ENCODE data around the gene MUL1.

The MUL1 gene

DNA sequence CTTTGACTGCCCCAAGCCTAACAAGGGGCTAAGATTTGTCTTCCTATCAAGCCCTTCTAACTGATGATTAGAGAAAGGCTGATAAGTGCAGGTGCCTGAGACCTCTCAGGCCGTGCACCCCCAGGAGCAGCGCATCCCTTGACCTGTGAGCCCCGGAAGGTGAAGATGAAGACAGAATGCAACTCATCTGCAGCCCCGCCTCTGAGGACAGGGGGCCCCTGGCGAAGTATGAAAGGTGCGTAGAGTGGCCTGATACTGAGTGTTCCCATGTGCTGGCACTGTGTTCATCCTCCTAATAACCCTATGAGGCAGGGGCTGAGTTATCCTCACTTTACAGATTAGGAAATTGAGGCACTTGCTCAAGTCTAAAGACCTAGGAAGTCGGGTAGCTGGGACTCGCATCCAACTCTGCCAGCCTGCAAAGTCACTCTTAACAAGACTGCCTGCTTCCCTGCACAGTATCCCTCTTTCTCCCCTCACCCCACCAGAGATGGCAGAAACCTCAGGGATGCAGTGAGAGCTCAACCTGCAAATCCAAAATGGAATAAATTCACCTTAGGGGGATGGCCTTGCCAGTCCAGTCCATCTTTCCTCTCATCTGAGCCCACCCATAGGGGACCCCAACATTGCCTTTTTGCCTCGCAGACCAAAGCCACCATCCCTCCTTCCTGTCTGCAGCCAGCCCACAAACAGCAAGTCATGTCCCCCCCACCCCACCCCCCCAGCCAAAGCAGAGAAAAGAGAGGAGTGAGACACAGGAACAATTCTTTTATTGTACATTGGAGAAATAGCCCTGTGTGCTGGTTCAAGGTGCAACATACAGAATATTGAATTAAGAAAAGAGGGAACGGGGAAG, 26.1 kb downstream of the MUL1 start:
- peaks cover 19% of the 10 kb centered on the region for H3K36me3 ChIP-seq (ENCODE audit: insufficient read depth, low read length)
- no peaks in the 10 kb centered on the region for H3K27me3 ChIP-seq (ENCODE audit: control insufficient read depth, insufficient read depth, low read length)
- H3K4me3 ChIP-seq (ENCODE audit: low read length) = peak overlapping the region; percentile 100
- peak overlapping the region; percentile 99 for H3K4me2 ChIP-seq (ENCODE audit: low read length)
- H3K9ac ChIP-seq (ENCODE audit: low read depth, low read length) = no peak overlapping the region
- H3K4me1 ChIP-seq (ENCODE audit: control insufficient read depth, insufficient read depth, low read length) = peaks cover 50% of the 10 kb centered on the region
- no peaks in the 10 kb centered on the region for H3K9me3 ChIP-seq (replicated peaks; ENCODE audit: low read length)

DNA sequence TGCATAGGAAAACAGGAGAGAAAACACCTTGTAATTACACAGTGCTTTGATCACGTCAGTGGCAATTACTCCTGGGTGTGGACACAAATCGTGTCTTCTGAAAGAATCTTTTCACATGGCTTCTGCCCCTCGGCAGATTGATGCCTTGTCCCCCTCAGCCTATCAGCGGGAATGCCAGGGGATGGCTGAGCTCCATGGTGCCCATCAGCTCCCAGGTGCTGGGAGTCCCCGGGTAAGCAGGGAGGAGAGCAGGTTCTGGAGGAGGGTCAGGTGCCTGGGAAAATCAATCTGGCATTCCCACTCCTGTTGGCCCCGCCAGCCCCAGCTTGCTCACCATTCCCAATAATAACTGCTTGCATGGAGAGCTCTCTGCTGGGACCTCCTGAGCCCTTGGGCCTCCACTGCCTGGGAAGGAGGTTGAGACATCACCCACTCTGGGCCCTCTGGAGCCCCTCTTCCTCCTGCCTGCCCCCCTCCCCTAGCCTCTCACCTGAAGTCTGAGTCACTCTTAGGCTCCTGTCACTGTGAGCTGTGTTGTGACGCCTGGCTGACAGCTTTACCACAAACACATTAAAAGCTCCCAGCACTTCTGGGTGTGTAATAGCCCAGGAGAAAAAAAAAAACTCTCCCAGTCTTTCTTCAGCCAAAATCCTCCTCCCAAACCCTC, 26.9 kb downstream of the MUL1 start:
- H3K9ac ChIP-seq (ENCODE audit: low read depth, low read length) = no peak overlapping the region
- no peak overlapping the region for H3K4me2 ChIP-seq (ENCODE audit: low read length)
- no peaks in the 10 kb centered on the region for H3K9me3 ChIP-seq (replicated peaks; ENCODE audit: low read length)
- peaks cover 19% of the 10 kb centered on the region for H3K36me3 ChIP-seq (ENCODE audit: insufficient read depth, low read length)
- H3K27me3 ChIP-seq (ENCODE audit: control insufficient read depth, insufficient read depth, low read length) = no peaks in the 10 kb centered on the region
- no peak overlapping the region for H3K4me3 ChIP-seq (ENCODE audit: low read length)
- H3K4me1 ChIP-seq (ENCODE audit: control insufficient read depth, insufficient read depth, low read length) = peaks cover 55% of the 10 kb centered on the region

DNA sequence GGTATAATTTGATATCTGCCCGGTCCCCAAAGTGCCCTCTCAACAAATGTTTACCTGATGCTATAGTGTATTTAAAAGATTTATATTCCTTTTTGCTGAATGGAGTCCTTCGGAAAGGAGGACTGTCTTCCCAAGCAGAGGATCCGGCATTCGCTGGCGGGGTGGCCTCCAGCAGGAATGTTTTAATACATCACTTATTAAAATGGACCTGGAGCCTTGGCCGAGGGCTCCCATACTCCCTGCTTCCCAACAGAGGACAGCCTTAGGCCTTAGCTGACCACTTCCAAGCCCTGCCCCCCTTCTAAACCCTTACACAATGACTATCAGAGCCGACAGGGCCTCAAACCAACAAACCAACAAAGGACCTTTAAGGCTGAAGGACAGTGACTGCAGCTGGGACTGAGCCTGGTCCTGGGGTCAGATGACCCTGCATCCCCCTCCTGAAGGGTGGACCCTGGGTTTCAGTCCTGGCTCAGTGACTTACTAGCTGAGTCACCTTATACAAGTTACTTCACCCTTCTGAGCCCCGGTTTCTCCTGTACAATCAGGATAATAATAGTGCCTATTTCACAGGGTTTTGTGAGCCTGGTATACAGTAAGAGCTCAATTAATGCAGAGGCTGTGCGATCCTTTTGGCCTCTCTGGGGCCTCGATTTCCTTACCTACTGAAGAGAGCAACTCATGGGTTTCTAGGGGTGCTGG, 27.6 kb downstream of the MUL1 start:
- H3K27me3 ChIP-seq (ENCODE audit: control insufficient read depth, insufficient read depth, low read length) = no peaks in the 10 kb centered on the region
- H3K9me3 ChIP-seq (replicated peaks; ENCODE audit: low read length) = no peaks in the 10 kb centered on the region
- H3K4me3 ChIP-seq (ENCODE audit: low read length) = no peak overlapping the region
- H3K36me3 ChIP-seq (ENCODE audit: insufficient read depth, low read length) = peaks cover 19% of the 10 kb centered on the region
- no peak overlapping the region for H3K4me2 ChIP-seq (ENCODE audit: low read length)
- peaks cover 55% of the 10 kb centered on the region for H3K4me1 ChIP-seq (ENCODE audit: control insufficient read depth, insufficient read depth, low read length)
- H3K9ac ChIP-seq (ENCODE audit: low read depth, low read length) = no peak overlapping the region

DNA sequence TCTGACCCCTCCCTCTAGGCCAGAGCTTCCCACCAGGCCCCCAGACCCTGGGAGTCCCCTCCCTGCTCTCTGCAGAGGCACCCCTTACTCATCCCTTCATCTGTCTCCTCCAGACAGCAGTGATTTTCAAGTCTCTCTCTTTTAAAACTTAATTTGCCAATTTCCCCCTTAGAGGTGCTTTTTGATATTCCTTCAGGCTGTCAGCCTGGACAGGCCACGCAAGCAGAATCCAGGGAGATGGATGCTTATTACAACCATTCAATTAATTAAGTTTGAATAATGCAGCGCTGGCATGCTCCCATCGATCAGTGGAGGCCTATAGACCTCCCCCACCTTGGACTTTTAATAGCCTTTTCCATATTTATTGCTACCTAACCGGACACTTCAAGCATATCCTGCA, 28.1 kb downstream of the MUL1 start:
- Histone ChIP-seq H3K27me3 (ENCODE audit: control insufficient read depth, insufficient read depth, low read length) (no peaks in the 10 kb centered on the region), H3K9me3 (replicated peaks; ENCODE audit: low read length) (no peaks in the 10 kb centered on the region), H3K4me3 (ENCODE audit: low read length) (no peak overlapping the region), H3K4me2 (ENCODE audit: low read length) (no peak overlapping the region), H3K36me3 (ENCODE audit: insufficient read depth, low read length) (peaks cover 19% of the 10 kb centered on the region), H3K4me1 (ENCODE audit: control insufficient read depth, insufficient read depth, low read length) (peaks cover 57% of the 10 kb centered on the region), H3K9ac (ENCODE audit: low read depth, low read length) (no peak overlapping the region)

DNA sequence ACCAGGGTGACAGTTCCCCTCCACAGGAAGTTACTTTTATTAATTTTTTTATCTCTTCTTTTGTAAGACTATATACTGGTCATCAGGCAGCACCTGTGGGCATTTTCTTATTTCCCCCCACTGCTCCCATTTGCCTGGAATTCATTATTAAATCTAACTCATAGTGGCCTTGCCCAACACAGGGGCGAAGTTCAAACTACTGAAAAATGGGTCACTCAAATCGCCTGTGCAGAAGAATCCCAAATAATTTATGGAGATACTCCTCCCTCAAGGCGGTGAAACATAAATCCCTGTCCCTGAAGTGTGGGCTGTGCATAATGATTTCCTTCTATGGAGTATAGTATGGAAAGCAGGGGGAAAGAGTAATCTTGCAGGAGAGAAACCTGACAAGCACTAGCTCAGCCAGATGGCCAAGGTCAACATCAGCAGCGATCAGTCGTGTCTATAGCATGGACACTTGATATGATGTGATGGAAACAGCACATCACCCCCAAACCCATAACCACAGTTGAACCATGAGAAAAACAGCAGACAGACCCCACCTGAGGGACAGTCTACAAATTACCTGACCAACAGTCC, 29.8 kb downstream of the MUL1 start:
- peaks cover 63% of the 10 kb centered on the region for H3K4me1 ChIP-seq (ENCODE audit: control insufficient read depth, insufficient read depth, low read length)
- H3K4me2 ChIP-seq (ENCODE audit: low read length) = no peak overlapping the region
- H3K9ac ChIP-seq (ENCODE audit: low read depth, low read length) = no peak overlapping the region
- no peaks in the 10 kb centered on the region for H3K9me3 ChIP-seq (replicated peaks; ENCODE audit: low read length)
- peaks cover 5% of the 10 kb centered on the region for H3K36me3 ChIP-seq (ENCODE audit: insufficient read depth, low read length)
- no peaks in the 10 kb centered on the region for H3K27me3 ChIP-seq (ENCODE audit: control insufficient read depth, insufficient read depth, low read length)
- H3K4me3 ChIP-seq (ENCODE audit: low read length) = no peak overlapping the region

DNA sequence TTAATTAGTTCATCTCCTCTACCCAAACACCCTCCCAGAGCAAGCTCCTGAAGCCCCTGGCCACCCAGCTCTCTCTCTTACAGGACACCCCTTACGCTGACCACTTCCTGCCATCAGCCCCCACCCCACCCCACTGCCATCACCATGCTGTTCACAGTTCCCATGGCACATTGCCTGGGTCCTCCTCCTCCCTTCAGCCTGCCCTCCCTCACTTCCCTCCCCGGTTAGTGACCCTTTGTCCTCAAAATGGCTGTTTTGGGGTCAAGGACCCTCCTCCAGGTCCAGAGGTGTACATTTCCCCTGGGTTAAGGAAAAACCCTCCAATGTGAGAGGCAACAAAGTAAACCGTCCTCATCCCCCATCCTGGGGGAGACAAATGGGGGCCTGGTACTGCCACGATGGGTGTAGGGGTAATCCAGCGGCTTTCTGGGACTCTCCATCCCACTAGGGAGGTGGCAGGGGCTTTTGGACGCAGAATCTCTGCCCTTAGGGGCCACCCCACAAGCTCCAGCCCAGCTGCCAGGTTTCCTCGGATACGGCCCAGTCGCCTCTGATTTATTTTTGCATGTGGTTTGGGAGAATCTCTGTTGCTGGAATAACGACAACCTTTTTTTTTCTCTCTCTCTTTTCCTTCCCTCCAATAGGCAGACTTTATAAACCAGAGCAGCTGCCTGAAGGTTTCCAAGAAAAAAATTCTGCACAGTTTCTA, 30.4 kb downstream of the MUL1 start:
- Histone ChIP-seq H3K27me3 (ENCODE audit: control insufficient read depth, insufficient read depth, low read length) (no peaks in the 10 kb centered on the region), H3K4me2 (ENCODE audit: low read length) (no peak overlapping the region), H3K4me1 (ENCODE audit: control insufficient read depth, insufficient read depth, low read length) (peaks cover 59% of the 10 kb centered on the region), H3K36me3 (ENCODE audit: insufficient read depth, low read length) (no peaks in the 10 kb centered on the region), H3K9me3 (replicated peaks; ENCODE audit: low read length) (no peaks in the 10 kb centered on the region), H3K4me3 (ENCODE audit: low read length) (no peak overlapping the region), H3K9ac (ENCODE audit: low read depth, low read length) (no peak overlapping the region)

DNA sequence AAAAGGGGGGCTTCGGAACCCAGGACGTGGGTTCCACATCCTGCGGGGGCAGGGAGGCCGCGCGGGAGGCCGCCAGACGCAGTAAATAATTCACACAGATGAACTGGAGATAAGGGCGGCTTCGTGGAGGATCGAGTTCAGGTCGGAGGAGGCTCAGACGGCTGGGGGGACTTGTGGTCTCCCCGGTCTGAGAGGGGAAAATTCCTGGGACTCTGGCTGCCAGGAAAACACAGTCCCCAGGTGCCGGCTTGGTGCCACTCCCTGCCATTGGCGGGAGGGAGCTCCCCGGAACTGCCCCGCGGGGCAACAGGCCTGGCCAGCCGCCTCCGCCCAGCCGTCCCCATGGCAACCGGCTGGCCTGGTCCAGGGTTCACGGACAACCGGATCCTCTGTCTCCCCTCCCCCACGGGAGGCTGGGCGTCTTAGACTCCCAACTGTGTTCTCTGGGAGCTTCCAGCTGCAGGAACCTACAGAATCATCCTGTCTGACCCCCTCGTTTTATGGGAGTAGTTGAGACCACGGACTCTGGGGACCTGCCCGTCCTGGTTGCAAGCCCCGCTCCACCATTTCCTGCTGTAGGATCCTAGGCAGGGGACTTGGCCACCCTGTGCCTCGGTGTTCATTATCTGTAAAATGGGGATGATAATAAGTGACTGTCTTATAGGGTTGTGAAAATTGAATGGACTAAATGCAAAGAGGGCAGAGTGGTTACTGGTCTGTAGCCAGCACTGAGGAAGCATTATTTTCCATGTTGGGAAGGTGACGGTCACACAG, 31.5 kb downstream of the MUL1 start:
- no peaks in the 10 kb centered on the region for H3K27me3 ChIP-seq (ENCODE audit: control insufficient read depth, insufficient read depth, low read length)
- H3K4me3 ChIP-seq (ENCODE audit: low read length) = no peak overlapping the region
- no peaks in the 10 kb centered on the region for H3K36me3 ChIP-seq (ENCODE audit: insufficient read depth, low read length)
- no peaks in the 10 kb centered on the region for H3K9me3 ChIP-seq (replicated peaks; ENCODE audit: low read length)
- peak overlapping the region; percentile 46 for H3K4me2 ChIP-seq (ENCODE audit: low read length)
- peaks cover 48% of the 10 kb centered on the region for H3K4me1 ChIP-seq (ENCODE audit: control insufficient read depth, insufficient read depth, low read length)
- H3K9ac ChIP-seq (ENCODE audit: low read depth, low read length) = no peak overlapping the region

DNA sequence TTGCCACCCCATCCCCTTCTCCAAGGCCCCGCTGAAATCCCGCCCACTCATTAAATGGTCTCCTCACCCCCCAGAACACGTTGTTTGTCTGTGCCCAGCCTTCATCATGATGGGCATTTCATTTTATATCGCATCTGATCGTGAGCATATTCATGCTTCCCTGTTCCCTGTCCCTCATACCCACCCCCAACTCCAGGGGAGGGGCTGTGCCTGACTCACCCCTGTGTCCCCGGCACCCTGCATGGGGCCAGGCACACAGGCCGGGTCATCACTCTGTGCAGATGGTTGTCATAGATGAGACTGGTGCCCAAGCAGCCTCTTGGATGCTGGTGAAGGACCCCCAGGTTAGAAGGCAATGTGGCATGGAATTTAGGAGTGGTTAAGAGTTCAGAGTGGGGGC, 33.0 kb downstream of the MUL1 start:
- Histone ChIP-seq H3K9ac (ENCODE audit: low read depth, low read length) (no peak overlapping the region), H3K36me3 (ENCODE audit: insufficient read depth, low read length) (no peaks in the 10 kb centered on the region), H3K9me3 (replicated peaks; ENCODE audit: low read length) (no peaks in the 10 kb centered on the region), H3K4me3 (ENCODE audit: low read length) (no peak overlapping the region), H3K4me2 (ENCODE audit: low read length) (no peak overlapping the region), H3K4me1 (ENCODE audit: control insufficient read depth, insufficient read depth, low read length) (peaks cover 44% of the 10 kb centered on the region), H3K27me3 (ENCODE audit: control insufficient read depth, insufficient read depth, low read length) (no peaks in the 10 kb centered on the region)

DNA sequence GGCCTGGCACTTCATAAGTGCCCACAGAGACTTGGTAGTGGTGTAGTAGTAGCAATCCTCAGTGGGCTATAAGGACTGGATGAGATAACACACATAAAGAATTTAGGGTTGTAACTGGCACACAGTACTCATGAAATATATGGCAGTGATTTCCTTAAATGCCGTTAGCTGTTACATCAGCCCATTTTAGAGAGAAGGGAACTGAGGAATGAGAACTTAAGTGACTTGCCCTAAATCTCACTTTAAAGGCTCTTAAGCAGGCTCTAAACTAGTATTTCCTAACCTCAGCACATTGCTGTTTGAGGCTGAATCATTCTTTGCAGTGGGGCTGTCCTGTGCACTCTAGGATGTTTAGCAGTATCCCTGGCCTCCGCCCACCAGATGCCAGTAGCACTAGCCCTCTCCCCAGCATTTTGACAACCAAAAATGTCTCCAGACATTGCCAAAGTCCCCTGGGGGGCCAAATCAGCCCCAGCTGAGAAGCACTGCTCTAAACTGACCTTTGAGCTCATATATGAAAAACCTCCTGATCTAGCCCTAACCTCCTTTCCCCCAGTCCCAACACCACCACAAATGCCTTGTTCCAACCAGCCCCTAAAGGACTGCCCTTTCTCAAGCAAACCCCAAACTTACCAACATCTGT, 33.5 kb downstream of the MUL1 start:
- H3K9me3 ChIP-seq (replicated peaks; ENCODE audit: low read length) = no peaks in the 10 kb centered on the region
- H3K4me2 ChIP-seq (ENCODE audit: low read length) = no peak overlapping the region
- H3K36me3 ChIP-seq (ENCODE audit: insufficient read depth, low read length) = no peaks in the 10 kb centered on the region
- H3K4me1 ChIP-seq (ENCODE audit: control insufficient read depth, insufficient read depth, low read length) = peaks cover 44% of the 10 kb centered on the region
- no peak overlapping the region for H3K4me3 ChIP-seq (ENCODE audit: low read length)
- H3K27me3 ChIP-seq (ENCODE audit: control insufficient read depth, insufficient read depth, low read length) = no peaks in the 10 kb centered on the region
- H3K9ac ChIP-seq (ENCODE audit: low read depth, low read length) = no peak overlapping the region

DNA sequence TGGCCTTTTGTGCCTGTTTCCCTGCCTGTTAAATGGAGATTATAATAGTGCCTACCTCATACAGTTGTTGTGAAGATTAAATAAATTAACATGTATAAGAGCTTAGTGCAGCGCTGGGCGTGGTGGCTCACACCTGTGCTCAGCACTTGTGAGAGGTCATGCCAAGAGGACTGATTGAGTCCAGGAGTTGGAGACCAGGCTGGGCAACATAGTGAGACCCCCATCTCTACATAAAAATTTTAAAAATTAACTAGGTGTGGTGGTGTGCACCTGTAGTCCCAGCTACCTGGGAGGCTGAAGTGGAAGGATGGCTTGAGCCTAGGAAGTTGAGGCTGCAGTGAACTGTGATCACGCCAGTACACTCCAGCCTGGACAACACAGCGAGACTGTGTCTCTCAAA, 34.1 kb downstream of the MUL1 start:
- Histone ChIP-seq H3K4me3 (ENCODE audit: low read length) (no peak overlapping the region), H3K36me3 (ENCODE audit: insufficient read depth, low read length) (no peaks in the 10 kb centered on the region), H3K4me2 (ENCODE audit: low read length) (no peak overlapping the region), H3K9ac (ENCODE audit: low read depth, low read length) (no peak overlapping the region), H3K4me1 (ENCODE audit: control insufficient read depth, insufficient read depth, low read length) (peaks cover 42% of the 10 kb centered on the region), H3K9me3 (replicated peaks; ENCODE audit: low read length) (no peaks in the 10 kb centered on the region), H3K27me3 (ENCODE audit: control insufficient read depth, insufficient read depth, low read length) (no peaks in the 10 kb centered on the region)

Measured in skeletal muscle satellite cell (primary cell).